GM19239 (cell line): ENCODE data around the gene ADAMTS9.

Source experiments
- DNase-seq: peaks from one replicate; pipeline ENCODE4 v3.0.0; 2011; ENCODE audit warnings: low spot score; ENCODE audit not compliant: insufficient read length
- FAIRE-seq: peaks from 2 replicates; lab custom pipeline; 2011; peaks lifted over from hg19 to GRCh38; lab: Jason Lieb, UNC

ADAMTS9 gene

GRCh38 chr3:64687781-64688604, at the start of gene ADAMTS9:
Gene ADAMTS9, minus strand, starts transcription at chr3:64688000. Its CDS starts 343 bp downstream, at chr3:64687657.
- no peak for FAIRE-seq
- DNase-seq, result no peak

- DNase-seq, result no peak
- no peak for FAIRE-seq
Observed at GRCh38 chr3:64732576-64732975, 44.8 kb upstream of the ADAMTS9 start.

GRCh38 chr3:64730681-64731080, 42.9 kb upstream of the ADAMTS9 start:
- FAIRE-seq, result no peak
- DNase-seq, result no peak

- DNase-seq (no peak), FAIRE-seq (no peak)
Observed at GRCh38 chr3:64728994-64729393, 41.2 kb upstream of the ADAMTS9 start.

- no peak for DNase-seq
- no peak for FAIRE-seq
Observed at GRCh38 chr3:64728428-64728827, 40.6 kb upstream of the ADAMTS9 start.

GRCh38 chr3:64726414-64727090, 38.8 kb upstream of the ADAMTS9 start:
- FAIRE-seq (no peak), DNase-seq (no peak)

GRCh38 chr3:64718976-64719375, 31.2 kb upstream of the ADAMTS9 start:
- FAIRE-seq (no peak), DNase-seq (no peak)

- FAIRE-seq, result no peak
Observed at GRCh38 chr3:64717872-64718613, 30.2 kb upstream of the ADAMTS9 start.

GRCh38 chr3:64717411-64717810, 29.6 kb upstream of the ADAMTS9 start:
- DNase-seq, result no peak
- no peak for FAIRE-seq

More at GRCh38 chr3:64717872-64718613, 30.2 kb upstream of the ADAMTS9 start:
- no peak for DNase-seq

- FAIRE-seq (no peak), DNase-seq (no peak)
Observed at GRCh38 chr3:64716110-64716710, 28.4 kb upstream of the ADAMTS9 start.

- no peak for FAIRE-seq
- DNase-seq, result no peak
Observed at GRCh38 chr3:64715211-64715982, 27.6 kb upstream of the ADAMTS9 start.

- FAIRE-seq (no peak), DNase-seq (no peak)
Observed at GRCh38 chr3:64708456-64708855, 20.7 kb upstream of the ADAMTS9 start.

GRCh38 chr3:64705946-64706345, 18.1 kb upstream of the ADAMTS9 start:
- no peak for FAIRE-seq
- no peak for DNase-seq

- no peak for DNase-seq
- FAIRE-seq, result no peak
Observed at GRCh38 chr3:64696896-64697295, 9.1 kb upstream of the ADAMTS9 start.

GRCh38 chr3:64694114-64694513, 6.3 kb upstream of the ADAMTS9 start:
- DNase-seq (no peak), FAIRE-seq (no peak)

GRCh38 chr3:64693031-64693430, 5.2 kb upstream of the ADAMTS9 start:
- FAIRE-seq, result no peak
- no peak for DNase-seq

- DNase-seq (no peak), FAIRE-seq (no peak)
Observed at GRCh38 chr3:64691051-64691450, 3.3 kb upstream of the ADAMTS9 start.

GRCh38 chr3:64687086-64687780, 567 bp downstream of the ADAMTS9 start:
- FAIRE-seq, result no peak
- no peak for DNase-seq

- DNase-seq, result no peak
- no peak for FAIRE-seq
Observed at GRCh38 chr3:64686446-64686908, 1.3 kb downstream of the ADAMTS9 start.
